ENCODE data around the gene FOXE3. TPM values are rescaled to one million over a fixed set of nuclear protein-coding genes. Genes with fewer than 3 reads are reported as not detected.

FOXE3 gene
- total RNA-seq, result 0.27 TPM

GRCh38 chr1:47415728-47416318, at the start of gene FOXE3:
FOXE3 (plus strand) TSS chr1:47416285; CDS start chr1:47416316, 31 bp downstream.
- intact Hi-C loops (cut with DNase I), result no loop called here
- ATAC-seq (no peak), DNase-seq (ENCODE audit: low spot score) (no peak)

DNA sequence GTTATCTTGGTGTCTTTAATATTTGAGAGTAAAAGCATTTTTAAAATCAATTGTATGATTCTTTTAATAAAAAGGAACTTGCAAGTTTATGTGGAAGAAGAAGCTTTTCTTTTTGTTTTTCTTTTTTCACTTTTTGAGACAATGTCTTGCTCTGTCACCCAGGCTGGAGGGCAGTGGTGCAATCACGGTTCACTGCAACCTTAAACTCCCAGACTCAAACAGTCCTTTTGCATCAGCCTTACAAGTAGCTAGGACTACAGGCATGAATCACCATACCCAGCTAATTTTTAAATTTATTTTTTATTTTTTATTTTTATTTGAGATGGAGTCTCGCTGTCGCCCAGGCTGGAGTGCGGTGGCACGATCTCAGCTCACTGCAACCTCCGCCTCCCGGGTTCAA, 48.4 kb upstream of the FOXE3 start:
- intact Hi-C loops (cut with DNase I), result no loop called here
- DNase-seq (ENCODE audit: low spot score), result no peak
- no peak for ATAC-seq

DNA sequence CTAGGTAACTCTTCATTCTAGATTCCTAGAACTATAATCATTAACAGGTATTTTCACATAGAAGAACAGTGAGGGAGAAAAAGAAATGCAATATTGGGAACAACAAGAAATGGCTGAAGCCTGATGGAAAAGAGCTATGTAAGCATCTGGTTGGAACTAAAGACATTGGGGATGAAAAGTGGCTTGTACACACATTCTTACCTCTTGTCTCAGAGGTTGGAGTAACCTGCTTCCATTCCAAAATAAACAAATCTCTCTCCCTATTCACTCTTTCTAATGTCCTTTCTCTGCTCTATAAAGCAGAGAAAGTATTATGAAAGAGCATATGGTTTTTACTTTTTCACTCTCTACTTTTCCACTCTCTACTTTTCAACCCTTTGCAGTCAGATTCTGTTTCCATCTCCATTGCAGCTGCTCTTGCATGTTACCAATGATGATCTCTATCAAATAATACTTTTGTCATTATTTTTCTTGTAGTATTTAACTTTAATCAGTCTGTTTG, 45.0 kb upstream of the FOXE3 start:
- ATAC-seq, result no peak
- DNase-seq (ENCODE audit: low spot score), result no peak
- intact Hi-C loops (cut with DNase I), result no loop called here

DNA sequence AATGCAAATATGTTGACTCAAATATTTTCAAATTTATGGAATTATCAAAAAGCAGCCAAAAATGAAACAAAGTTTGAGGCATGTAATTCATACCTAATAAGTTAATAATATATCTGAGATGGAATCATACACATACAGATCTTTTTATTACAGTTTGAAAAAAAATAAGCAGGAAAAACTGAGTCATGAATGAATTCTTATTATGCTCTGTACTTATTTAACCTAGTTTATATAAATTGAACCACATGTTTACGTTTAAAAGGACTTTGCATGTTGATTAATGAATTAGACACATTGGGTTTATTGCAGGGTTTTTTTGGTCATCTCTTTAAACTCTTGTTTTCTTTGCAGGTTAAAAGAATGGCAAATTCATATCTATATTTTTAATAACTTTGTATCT, 41.6 kb upstream of the FOXE3 start:
- no peak for DNase-seq (ENCODE audit: low spot score)
- intact Hi-C loops (cut with DNase I), result no loop called here
- ATAC-seq, result no peak

DNA sequence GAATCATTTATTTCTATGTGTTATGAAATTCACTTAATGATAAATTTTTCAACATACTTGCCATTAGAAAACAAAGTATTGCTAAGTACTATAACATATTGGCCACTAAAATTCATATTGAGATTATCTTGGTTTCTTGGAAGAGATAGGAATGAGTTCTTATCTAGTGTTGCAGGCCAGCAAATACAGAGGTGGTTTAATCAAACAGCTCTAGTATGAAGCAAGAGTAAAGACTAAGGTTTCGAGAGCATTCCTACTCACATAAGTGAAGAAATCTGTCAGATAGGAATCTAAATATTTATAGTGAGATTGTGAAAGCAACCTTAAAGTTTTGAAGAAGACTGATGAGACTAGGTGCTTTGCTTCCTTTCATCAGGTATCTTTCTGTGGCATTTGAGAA, 37.9 kb upstream of the FOXE3 start:
- no peak for DNase-seq (ENCODE audit: low spot score)
- intact Hi-C loops (cut with DNase I), result no loop called here
- ATAC-seq, result no peak

GRCh38 chr1:47380699-47381098, 35.4 kb upstream of the FOXE3 start:
- ATAC-seq (peak; percentile 70), DNase-seq (ENCODE audit: low spot score) (no peak)
- intact Hi-C loops (cut with DNase I), result no loop called here

GRCh38 chr1:47382399-47382983, 33.6 kb upstream of the FOXE3 start:
- DNase-seq (ENCODE audit: low spot score), result no peak
- intact Hi-C loops (cut with DNase I), result no loop called here
- ATAC-seq, result no peak

DNA sequence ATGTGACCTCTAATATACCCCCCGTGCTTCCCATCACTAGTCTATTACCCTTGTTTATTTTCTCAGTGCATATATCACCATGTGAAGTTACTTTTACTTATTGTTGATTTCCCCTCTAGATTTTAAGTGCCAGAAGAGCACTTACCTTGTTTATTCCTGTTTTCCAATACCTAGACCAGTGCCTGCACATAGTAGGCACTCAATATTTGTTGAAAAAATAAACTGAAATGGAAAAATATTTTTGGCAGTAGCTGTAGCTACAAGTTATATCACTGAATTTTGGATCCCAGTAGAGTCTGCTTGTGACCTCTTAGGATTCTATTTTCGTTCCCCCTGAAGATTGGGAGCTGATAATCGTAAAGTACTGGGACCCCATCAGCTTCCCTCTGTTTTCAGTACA, 32.0 kb upstream of the FOXE3 start:
- ATAC-seq (no peak), DNase-seq (ENCODE audit: low spot score) (no peak)
- intact Hi-C loops (cut with DNase I), result no loop called here

DNA sequence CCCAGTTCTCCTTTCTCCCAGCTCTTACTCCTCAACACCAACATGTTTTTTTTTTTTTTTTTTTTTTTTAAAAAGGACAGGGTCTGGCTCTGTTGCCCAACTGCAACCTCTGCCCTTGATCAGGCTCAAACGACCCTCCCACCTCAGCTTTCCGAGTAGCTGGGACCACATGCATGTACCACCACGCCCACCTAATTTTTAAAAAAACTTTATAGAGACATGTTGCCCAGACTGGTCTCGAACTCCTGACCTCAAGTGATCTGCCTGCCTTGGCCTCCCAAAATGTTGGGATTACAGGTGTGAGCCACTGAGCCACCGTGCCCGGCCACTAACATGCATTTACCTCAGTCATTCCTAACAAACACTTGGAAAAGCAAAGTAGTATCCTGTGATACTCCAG, 31.1 kb upstream of the FOXE3 start:
- no peak for ATAC-seq
- no peak for DNase-seq (ENCODE audit: low spot score)
- intact Hi-C loops (cut with DNase I), result no loop called here

GRCh38 chr1:47386268-47386667, 29.8 kb upstream of the FOXE3 start:
- DNase-seq (ENCODE audit: low spot score) (no peak), ATAC-seq (no peak)
- intact Hi-C loops (cut with DNase I), result no loop called here

- intact Hi-C loops (cut with DNase I), result no loop called here
- ATAC-seq (peak; percentile 27), DNase-seq (ENCODE audit: low spot score) (no peak)
Measured at GRCh38 chr1:47388030-47388890, 27.8 kb upstream of the FOXE3 start.

- peak; percentile 82 for DNase-seq (ENCODE audit: low spot score)
- intact Hi-C loops (cut with DNase I), result no loop called here
- peak; percentile 91 for ATAC-seq
Measured at GRCh38 chr1:47388891-47389238, 27.2 kb upstream of the FOXE3 start.

DNA sequence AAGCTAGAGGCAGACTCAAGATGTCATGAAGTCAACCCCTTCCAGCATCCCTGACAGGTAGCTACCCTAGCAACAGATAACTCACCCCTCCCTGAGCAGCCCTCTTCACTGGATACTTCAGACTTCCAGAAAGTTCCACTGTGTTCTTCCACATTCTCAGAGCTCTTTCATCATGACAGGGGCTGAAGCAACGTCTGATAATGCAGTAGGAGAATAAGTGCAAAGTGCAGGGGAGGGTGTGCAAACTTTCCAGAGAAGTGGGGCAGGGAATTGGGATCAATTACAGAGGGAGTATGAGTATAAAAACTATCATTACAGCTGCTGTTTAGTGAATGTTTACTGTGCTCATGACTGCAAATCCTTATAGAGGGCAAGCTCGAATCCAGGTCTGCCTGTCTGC, 26.4 kb upstream of the FOXE3 start:
- ATAC-seq, result no peak
- intact Hi-C loops (cut with DNase I), result no loop called here

GRCh38 chr1:47390843-47391242, 25.2 kb upstream of the FOXE3 start:
- intact Hi-C loops (cut with DNase I), result no loop called here
- ATAC-seq, result no peak
- no peak for DNase-seq (ENCODE audit: low spot score)

More for the DNA sequence above, 26.4 kb upstream of the FOXE3 start:
- DNase-seq (ENCODE audit: low spot score), result no peak

- ATAC-seq (no peak), DNase-seq (ENCODE audit: low spot score) (no peak)
- intact Hi-C loops (cut with DNase I), result no loop called here
Measured at GRCh38 chr1:47393141-47393540, 22.9 kb upstream of the FOXE3 start.

- intact Hi-C loops (cut with DNase I), result no loop called here
- ATAC-seq (peak; percentile 28), DNase-seq (ENCODE audit: low spot score) (no peak)
Measured at GRCh38 chr1:47395433-47395832, 20.7 kb upstream of the FOXE3 start.

GRCh38 chr1:47396671-47397196, 19.4 kb upstream of the FOXE3 start:
- no peak for DNase-seq (ENCODE audit: low spot score)
- ATAC-seq, result no peak
- intact Hi-C loops (cut with DNase I), result no loop called here

GRCh38 chr1:47399138-47399845, 16.8 kb upstream of the FOXE3 start:
- intact Hi-C loops (cut with DNase I), result no loop called here
- ATAC-seq, result no peak
- no peak for DNase-seq (ENCODE audit: low spot score)

DNA sequence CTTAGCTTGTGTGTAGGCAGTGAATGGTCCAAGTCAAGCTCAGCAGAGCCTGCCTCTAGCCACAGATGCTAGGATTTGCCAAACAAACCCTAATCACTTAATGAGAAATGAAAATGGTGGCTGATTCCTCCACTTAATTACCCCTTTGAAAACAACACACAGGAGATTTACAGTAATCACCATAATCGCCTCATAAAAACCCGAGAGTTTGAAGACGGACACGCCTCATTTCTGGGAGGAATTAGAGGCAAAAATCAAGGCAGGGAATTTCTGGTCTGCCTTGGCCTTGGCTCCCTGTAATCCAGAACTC, 16.3 kb upstream of the FOXE3 start:
- no peak for ATAC-seq

GRCh38 chr1:47401761-47402160, 14.3 kb upstream of the FOXE3 start:
- no peak for DNase-seq (ENCODE audit: low spot score)
- ATAC-seq, result no peak
- intact Hi-C loops (cut with DNase I), result no loop called here

More for the DNA sequence above, 16.3 kb upstream of the FOXE3 start:
- no peak for DNase-seq (ENCODE audit: low spot score)
- intact Hi-C loops (cut with DNase I), result no loop called here

Data from sciatic nerve (tissue), 2 donors.